ENCODE data around the gene ACO2. TPM values are rescaled to one million over a fixed set of nuclear protein-coding genes. Genes with fewer than 3 reads are reported as not detected.

ACO2 gene
- total and polyA plus RNA-seq, 5 donors from 2014 or later: 64.3 to 87.5 (median 67.4) TPM

DNA sequence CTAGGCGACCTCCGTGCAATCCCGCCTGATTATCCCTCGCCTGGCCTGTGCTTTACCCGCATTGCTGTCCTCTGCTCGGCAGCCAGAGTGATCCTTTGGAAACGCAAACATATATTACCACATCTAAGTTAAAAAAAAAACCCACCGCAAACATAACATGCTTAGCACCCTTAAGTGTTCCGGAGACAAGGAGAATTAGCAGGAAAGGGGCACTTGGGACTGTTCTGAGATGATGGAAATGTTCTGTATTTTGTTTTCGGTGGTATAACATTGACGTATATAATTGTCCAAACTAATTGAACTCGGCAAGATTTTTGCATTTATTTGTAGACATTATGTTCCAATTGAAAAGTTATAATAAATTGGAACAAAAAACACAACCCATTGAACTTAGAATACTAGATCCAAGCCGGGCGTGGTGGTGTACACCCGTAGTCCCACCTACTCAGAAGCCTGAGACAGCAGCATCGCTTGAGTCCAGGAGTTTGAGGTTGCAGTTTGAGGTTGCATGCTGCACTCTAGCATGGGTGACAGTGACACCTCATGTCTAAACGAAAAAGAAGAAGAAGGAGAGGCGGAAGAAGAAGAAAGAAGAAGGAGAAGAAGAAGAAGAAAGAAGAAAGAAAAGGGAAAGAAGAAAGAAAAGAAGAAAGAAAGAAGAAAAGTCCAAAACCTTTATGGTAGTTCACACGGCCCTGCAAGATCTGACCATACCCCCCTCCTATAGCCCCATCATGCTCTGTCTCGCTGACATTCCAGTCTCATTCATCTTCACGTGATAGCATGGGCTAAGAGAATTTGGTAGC, 76.0 kb downstream of the ACO2 start:
- Histone ChIP-seq H3K36me3 (ENCODE audit: control insufficient read depth, insufficient read depth, low read length) (peaks cover 3% of the 10 kb centered on the region), H3K27ac (ENCODE audit: insufficient read depth, low read length, poor library complexity, severe bottlenecking) (peak overlapping the region; percentile 70), H3K9me3 (ENCODE audit: control insufficient read depth in 2 of 2, low read length in 2 of 2) (no peaks in the 10 kb centered on the region), H3K4me1 (ENCODE audit: control insufficient read depth, insufficient read depth, low read length, poor library complexity, severe bottlenecking) (peaks cover 13% of the 10 kb centered on the region), H3K27me3 (ENCODE audit: control insufficient read depth, insufficient read depth, low read length) (no peaks in the 10 kb centered on the region), H3K4me3 (ENCODE audit: low read depth, low read length) (peak overlapping the region; percentile 82)
- H3K27me3 Mint-ChIP-seq: peaks cover 6% of the 10 kb centered on the region
- ATAC-seq (ENCODE audit: low read depth in 2 of 2): no peak
- no peaks in the 10 kb centered on the region for H3K9me3 Mint-ChIP-seq
- no peaks in the 10 kb centered on the region for H3K36me3 Mint-ChIP-seq
- DNase-seq: no peak
- H3K27ac Mint-ChIP-seq: peak overlapping the region; percentile 88 to 97 (median 94)
- H3K4me1 Mint-ChIP-seq: peaks cover 0 to 51% (median 27%) of the 10 kb centered on the region in 4 donors
- H3K4me3 Mint-ChIP-seq: peak overlapping the region; percentile 95 to 99 (median 97)

DNA sequence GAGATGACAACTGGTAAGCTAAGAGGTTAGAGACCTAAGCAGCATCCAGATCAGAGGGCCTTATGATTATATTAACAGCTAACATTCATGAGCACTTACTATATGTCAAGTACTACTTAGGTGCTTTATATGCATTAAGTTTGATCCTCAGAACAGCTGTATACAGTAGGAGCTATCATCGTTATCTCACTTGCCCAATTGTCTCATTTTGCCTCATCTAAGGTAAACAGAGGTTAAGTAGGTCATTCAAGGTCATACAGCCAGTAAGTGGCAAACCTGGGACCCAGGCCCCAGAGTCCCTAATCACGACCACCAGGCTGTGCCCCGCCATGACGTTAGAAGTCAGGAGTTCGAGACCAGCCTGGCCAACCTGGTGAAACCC, 79.9 kb downstream of the ACO2 start:
- H3K4me1 Mint-ChIP-seq: peaks cover 0 to 20% (median 10%) of the 10 kb centered on the region in 4 donors
- Histone ChIP-seq H3K9me3 (ENCODE audit: control insufficient read depth in 2 of 2, low read length in 2 of 2) (no peaks in the 10 kb centered on the region), H3K27me3 (ENCODE audit: control insufficient read depth, insufficient read depth, low read length) (no peaks in the 10 kb centered on the region), H3K4me3 (ENCODE audit: low read depth, low read length) (no peak overlapping the region), H3K36me3 (ENCODE audit: control insufficient read depth, insufficient read depth, low read length) (no peaks in the 10 kb centered on the region), H3K27ac (ENCODE audit: insufficient read depth, low read length, poor library complexity, severe bottlenecking) (no peak overlapping the region), H3K4me1 (ENCODE audit: control insufficient read depth, insufficient read depth, low read length, poor library complexity, severe bottlenecking) (peaks cover 3% of the 10 kb centered on the region)
- no peak overlapping the region for H3K4me3 Mint-ChIP-seq
- H3K36me3 Mint-ChIP-seq: no peaks in the 10 kb centered on the region
- ATAC-seq (ENCODE audit: low read depth in 2 of 2): no peak
- H3K27ac Mint-ChIP-seq: no peak overlapping the region
- no peak for DNase-seq
- H3K9me3 Mint-ChIP-seq: no peaks in the 10 kb centered on the region
- H3K27me3 Mint-ChIP-seq: peaks cover 10% of the 10 kb centered on the region

DNA sequence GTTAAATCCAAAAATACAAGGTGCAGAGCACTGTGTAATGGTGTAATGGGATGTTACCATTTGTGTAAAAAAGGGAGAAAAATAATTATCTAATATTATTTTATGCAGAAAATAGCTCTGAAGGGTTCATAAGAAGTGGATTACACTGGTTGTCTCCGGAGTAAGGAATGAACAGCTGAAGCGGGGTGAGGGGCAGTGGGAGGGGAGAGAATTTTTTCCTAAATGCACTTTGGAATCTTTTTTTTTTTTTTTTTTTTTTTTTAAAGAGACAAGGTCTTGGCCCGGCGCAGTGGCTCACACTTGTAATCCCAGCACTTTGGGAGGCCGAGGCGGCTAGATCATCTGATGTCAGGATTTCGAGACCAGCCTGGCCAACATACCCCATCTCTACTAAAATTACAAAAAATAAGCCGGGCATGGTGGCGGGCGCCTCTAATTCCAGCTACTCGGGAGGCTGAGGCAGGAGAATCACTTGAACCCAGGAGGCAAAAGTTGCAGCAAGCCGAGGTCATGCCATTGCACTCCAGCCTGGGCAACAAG, 82.1 kb downstream of the ACO2 start:
- no peak overlapping the region for H3K4me3 ChIP-seq (ENCODE audit: low read depth, low read length)
- DNase-seq: no peak
- H3K4me1 ChIP-seq (ENCODE audit: control insufficient read depth, insufficient read depth, low read length, poor library complexity, severe bottlenecking): no peaks in the 10 kb centered on the region
- no peaks in the 10 kb centered on the region for H3K36me3 ChIP-seq (ENCODE audit: control insufficient read depth, insufficient read depth, low read length)
- peaks cover 0 to 1% (median 0%) of the 10 kb centered on the region in 7 donors for H3K9me3 Mint-ChIP-seq
- no peaks in the 10 kb centered on the region for H3K9me3 ChIP-seq (ENCODE audit: control insufficient read depth in 2 of 2, low read length in 2 of 2)
- peaks cover 10% of the 10 kb centered on the region for H3K27me3 Mint-ChIP-seq
- no peak for ATAC-seq (ENCODE audit: low read depth in 2 of 2)
- no peak overlapping the region for H3K27ac Mint-ChIP-seq
- peaks cover 0 to 1% (median 0%) of the 10 kb centered on the region in 4 donors for H3K4me1 Mint-ChIP-seq
- no peaks in the 10 kb centered on the region for H3K27me3 ChIP-seq (ENCODE audit: control insufficient read depth, insufficient read depth, low read length)
- H3K27ac ChIP-seq (ENCODE audit: insufficient read depth, low read length, poor library complexity, severe bottlenecking): no peak overlapping the region
- no peaks in the 10 kb centered on the region for H3K36me3 Mint-ChIP-seq
- H3K4me3 Mint-ChIP-seq: no peak overlapping the region

DNA sequence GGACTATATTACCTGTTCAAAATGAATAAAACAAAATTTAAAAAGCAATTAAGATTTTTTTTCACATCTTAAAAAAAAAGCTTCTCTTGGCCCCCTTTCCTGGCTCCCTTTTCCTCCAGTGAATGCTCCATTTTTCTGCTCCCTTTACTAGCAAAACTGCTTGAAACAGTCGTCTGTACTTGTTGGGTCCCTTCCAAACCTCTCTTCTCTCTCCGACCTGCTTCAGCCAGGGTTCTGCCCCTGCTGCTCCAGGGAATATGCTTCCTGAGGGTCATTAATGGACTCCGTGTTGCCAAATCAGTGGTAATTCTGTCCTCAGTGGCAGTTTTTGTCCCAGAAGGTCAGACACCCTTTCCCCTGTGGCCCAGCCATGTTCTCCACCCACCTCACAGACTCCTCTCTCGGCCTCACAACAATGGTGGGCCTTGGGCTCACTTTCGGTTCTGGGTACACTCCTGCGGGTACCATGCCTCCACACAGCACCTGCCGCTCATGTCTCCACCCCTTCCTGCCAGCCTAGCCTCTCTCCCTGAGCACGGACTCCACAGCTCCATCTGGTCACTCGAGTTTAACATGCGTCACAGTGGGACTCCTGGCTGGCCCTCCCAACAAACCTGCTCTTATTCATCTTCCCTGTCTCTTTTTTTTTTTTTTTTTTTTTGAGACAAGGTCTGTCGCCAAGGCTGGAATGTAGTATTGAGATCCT, 83.1 kb downstream of the ACO2 start:
- peaks cover 0 to 1% (median 0%) of the 10 kb centered on the region in 7 donors for H3K9me3 Mint-ChIP-seq
- H3K36me3 Mint-ChIP-seq: no peaks in the 10 kb centered on the region
- Histone ChIP-seq H3K27ac (ENCODE audit: insufficient read depth, low read length, poor library complexity, severe bottlenecking) (no peak overlapping the region), H3K9me3 (ENCODE audit: control insufficient read depth in 2 of 2, low read length in 2 of 2) (no peaks in the 10 kb centered on the region), H3K4me3 (ENCODE audit: low read depth, low read length) (no peak overlapping the region), H3K4me1 (ENCODE audit: control insufficient read depth, insufficient read depth, low read length, poor library complexity, severe bottlenecking) (no peaks in the 10 kb centered on the region), H3K27me3 (ENCODE audit: control insufficient read depth, insufficient read depth, low read length) (no peaks in the 10 kb centered on the region), H3K36me3 (ENCODE audit: control insufficient read depth, insufficient read depth, low read length) (no peaks in the 10 kb centered on the region)
- H3K4me1 Mint-ChIP-seq: no peaks in the 10 kb centered on the region
- H3K27ac Mint-ChIP-seq: peak overlapping the region in 1 of 3 donors; percentile 52
- H3K4me3 Mint-ChIP-seq: no peak overlapping the region
- H3K27me3 Mint-ChIP-seq: peaks cover 13% of the 10 kb centered on the region
- no peak for ATAC-seq (ENCODE audit: low read depth in 2 of 2)
- no peak for DNase-seq

DNA sequence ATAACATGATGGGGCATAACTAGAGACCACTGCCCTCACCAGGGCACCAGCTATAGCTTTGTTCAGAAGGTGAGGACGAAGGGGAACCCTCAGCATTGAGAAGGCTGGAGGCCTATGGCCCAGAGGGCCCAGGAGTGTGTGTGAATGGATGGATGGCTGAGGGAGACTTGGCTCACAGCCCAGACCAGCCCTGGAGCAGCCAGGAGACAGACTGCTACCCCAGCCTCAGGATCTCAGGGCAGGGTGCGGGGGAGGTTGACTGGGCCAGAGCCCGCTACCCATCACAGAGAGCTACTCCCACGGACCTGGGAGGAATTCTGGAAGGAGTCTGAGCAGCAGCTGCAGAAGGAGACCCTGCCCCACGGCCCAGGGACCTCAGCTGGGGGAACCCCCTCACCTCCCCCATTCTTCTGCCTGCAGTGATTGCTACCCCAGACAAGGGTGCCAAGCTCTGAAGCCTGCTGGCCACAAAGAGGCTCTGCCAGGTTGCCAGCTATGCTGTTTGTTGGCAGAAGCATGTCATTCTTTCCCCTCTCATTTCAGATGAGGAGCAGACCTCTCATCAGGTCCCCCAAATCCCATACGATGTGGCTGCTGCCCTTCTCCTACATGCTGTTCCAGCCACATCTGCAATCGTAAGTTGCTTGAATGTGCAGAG, 86.5 kb downstream of the ACO2 start:
- H3K4me3 Mint-ChIP-seq: no peak overlapping the region
- no peaks in the 10 kb centered on the region for H3K4me1 ChIP-seq (ENCODE audit: control insufficient read depth, insufficient read depth, low read length, poor library complexity, severe bottlenecking)
- no peak for ATAC-seq (ENCODE audit: low read depth in 2 of 2)
- H3K36me3 ChIP-seq (ENCODE audit: control insufficient read depth, insufficient read depth, low read length): no peaks in the 10 kb centered on the region
- H3K9me3 Mint-ChIP-seq: peaks cover 0 to 1% (median 0%) of the 10 kb centered on the region in 7 donors
- H3K27ac Mint-ChIP-seq: no peak overlapping the region
- H3K27me3 Mint-ChIP-seq: peaks cover 23% of the 10 kb centered on the region
- no peaks in the 10 kb centered on the region for H3K4me1 Mint-ChIP-seq
- no peaks in the 10 kb centered on the region for H3K9me3 ChIP-seq (ENCODE audit: control insufficient read depth in 2 of 2, low read length in 2 of 2)
- no peak for DNase-seq
- H3K4me3 ChIP-seq (ENCODE audit: low read depth, low read length): no peak overlapping the region
- H3K27me3 ChIP-seq (ENCODE audit: control insufficient read depth, insufficient read depth, low read length): no peaks in the 10 kb centered on the region
- H3K27ac ChIP-seq (ENCODE audit: insufficient read depth, low read length, poor library complexity, severe bottlenecking): no peak overlapping the region
- H3K36me3 Mint-ChIP-seq: no peaks in the 10 kb centered on the region

DNA sequence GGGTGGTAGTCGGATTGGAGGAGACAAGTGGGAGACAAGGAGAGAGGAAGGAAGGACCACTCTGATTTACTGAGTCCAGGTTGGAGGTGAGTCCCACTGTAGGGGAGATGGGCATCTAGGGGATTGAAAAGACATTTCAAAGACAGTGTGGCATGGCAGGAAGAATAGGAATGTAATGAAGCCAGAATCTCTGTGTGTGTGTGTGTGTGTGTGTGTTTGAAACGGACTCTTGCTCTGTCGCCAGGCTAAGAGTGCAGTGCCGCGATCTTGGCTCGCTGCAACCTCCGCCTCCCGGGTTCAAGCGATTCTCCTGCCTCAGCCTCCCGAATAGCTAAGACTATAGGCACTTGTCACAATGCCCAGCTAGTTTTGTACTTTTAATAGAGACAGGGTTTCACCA, 87.6 kb downstream of the ACO2 start:
- Histone ChIP-seq H3K36me3 (ENCODE audit: control insufficient read depth, insufficient read depth, low read length) (no peaks in the 10 kb centered on the region), H3K27me3 (ENCODE audit: control insufficient read depth, insufficient read depth, low read length) (no peaks in the 10 kb centered on the region), H3K9me3 (ENCODE audit: control insufficient read depth in 2 of 2, low read length in 2 of 2) (no peaks in the 10 kb centered on the region), H3K27ac (ENCODE audit: insufficient read depth, low read length, poor library complexity, severe bottlenecking) (no peak overlapping the region), H3K4me3 (ENCODE audit: low read depth, low read length) (no peak overlapping the region), H3K4me1 (ENCODE audit: control insufficient read depth, insufficient read depth, low read length, poor library complexity, severe bottlenecking) (no peaks in the 10 kb centered on the region)
- no peaks in the 10 kb centered on the region for H3K36me3 Mint-ChIP-seq
- H3K4me1 Mint-ChIP-seq: no peaks in the 10 kb centered on the region
- no peak for DNase-seq
- peak overlapping the region in 1 of 3 donors; percentile 17 for H3K27ac Mint-ChIP-seq
- H3K27me3 Mint-ChIP-seq: peaks cover 32% of the 10 kb centered on the region
- H3K4me3 Mint-ChIP-seq: no peak overlapping the region
- H3K9me3 Mint-ChIP-seq: peaks cover 0 to 1% (median 0%) of the 10 kb centered on the region in 7 donors
- ATAC-seq (ENCODE audit: low read depth in 2 of 2): no peak

DNA sequence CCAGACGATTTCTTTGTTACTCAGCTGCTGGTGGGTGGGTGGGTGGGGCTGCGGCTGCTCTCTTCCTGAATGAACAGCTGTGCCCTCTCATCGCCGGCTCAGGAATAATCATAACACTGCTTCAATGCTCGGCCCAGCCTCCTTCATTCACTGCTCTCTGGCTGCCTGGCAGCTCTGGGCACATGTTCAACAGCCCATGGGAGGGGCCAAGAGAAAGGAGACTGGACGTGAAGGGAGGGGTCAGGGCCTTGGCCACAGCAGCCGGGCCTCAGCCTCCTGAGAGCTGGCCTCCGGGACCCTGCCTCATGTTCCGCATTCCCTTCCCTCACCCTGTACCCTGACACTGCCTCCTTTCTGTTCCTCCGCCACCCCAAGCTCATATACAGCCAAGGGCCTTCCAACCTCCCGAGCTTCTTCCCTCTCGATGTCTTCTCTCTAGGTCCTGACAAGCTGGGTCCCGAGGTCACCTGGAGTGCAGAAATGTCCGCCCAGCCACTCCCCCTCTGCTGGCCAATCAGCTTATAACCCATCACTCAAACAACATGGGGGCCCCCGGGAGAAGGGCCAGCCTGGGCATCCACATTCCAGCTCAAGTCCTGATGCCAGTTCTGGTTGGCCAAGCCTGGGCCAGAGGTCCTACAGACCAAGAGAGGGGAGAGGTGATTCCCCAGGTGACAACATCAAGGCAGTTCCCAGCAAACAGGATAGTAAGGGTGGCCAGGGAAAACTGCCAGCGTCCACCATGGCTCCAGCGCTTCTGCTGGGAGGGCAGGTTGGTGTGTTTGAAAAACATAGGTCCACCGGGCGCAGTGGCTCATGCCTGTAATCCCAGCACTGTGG, 88.7 kb downstream of the ACO2 start:
- H3K9me3 ChIP-seq (ENCODE audit: control insufficient read depth in 2 of 2, low read length in 2 of 2): no peaks in the 10 kb centered on the region
- DNase-seq (no peak), ATAC-seq (ENCODE audit: low read depth in 2 of 2) (no peak)
- no peaks in the 10 kb centered on the region for H3K36me3 ChIP-seq (ENCODE audit: control insufficient read depth, insufficient read depth, low read length)
- no peak overlapping the region for H3K27ac ChIP-seq (ENCODE audit: insufficient read depth, low read length, poor library complexity, severe bottlenecking)
- Mint-ChIP-seq H3K4me1 (no peaks in the 10 kb centered on the region), H3K4me3 (peak overlapping the region in 1 of 4 donors; percentile 38), H3K27me3 (peaks cover 30% of the 10 kb centered on the region), H3K36me3 (no peaks in the 10 kb centered on the region), H3K9me3 (peaks cover 0 to 1% (median 0%) of the 10 kb centered on the region in 7 donors), H3K27ac (peak overlapping the region in 1 of 3 donors; percentile 48)
- H3K4me1 ChIP-seq (ENCODE audit: control insufficient read depth, insufficient read depth, low read length, poor library complexity, severe bottlenecking): no peaks in the 10 kb centered on the region
- H3K27me3 ChIP-seq (ENCODE audit: control insufficient read depth, insufficient read depth, low read length): no peaks in the 10 kb centered on the region
- no peak overlapping the region for H3K4me3 ChIP-seq (ENCODE audit: low read depth, low read length)

Data from CD4-positive, CD25-positive, alpha-beta regulatory T cell (primary cell).